ENCODE results near the gene LOXHD1.

Gene LOXHD1

DNA sequence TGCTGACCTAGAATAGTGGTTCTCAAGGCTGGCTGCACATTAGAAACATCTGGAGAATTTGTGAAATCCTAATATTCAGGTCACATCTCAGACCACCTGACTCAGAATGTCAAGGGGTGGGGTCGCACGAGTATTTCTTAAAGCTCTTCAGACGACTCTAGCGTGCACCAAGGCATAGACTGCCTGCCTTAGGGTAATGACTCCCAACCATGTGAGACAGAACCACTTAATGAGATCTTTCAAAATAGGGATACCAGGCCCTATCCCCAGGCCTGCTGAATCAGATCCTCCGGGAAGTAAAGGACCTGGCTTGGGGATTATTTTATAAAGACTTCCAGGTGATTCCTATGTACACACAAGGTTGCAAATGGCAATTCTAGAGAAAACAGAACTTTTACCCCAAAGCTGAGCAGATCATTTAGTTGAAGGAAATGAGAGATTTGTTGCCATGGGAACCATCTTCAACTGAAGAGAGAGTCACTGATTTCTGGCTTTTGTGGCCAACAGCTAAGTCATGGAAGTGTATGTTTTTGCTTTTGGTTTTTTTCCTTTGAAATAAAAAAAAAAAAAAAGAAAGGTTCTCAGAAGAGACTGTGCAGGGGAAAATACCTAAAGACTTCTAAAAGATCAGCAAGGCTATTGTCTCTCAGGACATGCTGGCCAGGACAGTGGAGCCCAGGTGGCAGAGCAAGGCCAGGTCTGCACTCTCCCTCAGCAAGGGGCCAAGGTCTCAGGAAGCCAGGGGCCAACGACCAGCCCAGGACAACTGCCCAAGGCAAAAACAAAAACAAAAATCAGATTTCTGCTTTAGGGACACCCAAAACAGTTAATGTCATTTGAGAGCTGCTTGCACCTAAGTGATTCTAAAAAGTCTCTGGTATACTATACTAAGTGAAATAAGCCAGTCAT, 15.3 kb upstream of the LOXHD1 start:
- TF ChIP-seq ZFX (IDR thresholded peaks at IDR 0.05; ENCODE audit: borderline replicate concordance), result no peak
- TF ChIP-seq, protein P1, sequence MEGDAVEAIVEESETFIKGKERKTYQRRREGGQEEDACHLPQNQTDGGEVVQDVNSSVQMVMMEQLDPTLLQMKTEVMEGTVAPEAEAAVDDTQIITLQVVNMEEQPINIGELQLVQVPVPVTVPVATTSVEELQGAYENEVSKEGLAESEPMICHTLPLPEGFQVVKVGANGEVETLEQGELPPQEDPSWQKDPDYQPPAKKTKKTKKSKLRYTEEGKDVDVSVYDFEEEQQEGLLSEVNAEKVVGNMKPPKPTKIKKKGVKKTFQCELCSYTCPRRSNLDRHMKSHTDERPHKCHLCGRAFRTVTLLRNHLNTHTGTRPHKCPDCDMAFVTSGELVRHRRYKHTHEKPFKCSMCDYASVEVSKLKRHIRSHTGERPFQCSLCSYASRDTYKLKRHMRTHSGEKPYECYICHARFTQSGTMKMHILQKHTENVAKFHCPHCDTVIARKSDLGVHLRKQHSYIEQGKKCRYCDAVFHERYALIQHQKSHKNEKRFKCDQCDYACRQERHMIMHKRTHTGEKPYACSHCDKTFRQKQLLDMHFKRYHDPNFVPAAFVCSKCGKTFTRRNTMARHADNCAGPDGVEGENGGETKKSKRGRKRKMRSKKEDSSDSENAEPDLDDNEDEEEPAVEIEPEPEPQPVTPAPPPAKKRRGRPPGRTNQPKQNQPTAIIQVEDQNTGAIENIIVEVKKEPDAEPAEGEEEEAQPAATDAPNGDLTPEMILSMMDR (IDR thresholded peaks at IDR 0.05), result no peak
- H3K27ac ChIP-seq, result no peak overlapping the region

DNA sequence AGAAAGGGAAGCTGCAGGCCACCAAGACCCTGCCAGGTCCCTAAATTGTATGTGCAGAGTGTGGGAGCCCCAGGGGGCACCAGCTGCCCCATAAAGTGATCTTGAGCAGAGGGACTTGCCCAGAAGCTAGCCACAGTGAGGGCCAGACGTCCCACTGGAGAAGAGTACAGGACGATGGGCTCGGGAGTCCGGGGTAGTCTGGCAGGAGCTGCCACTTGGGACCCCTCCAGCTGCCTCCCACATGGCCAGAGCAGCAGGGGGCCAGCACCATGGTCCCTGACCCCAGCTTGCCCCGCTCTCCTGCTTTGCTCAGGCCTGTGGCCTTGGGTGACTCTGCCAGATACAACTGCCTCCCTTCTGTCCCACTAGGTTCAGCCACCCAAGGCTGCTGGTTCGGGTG, 11.7 kb upstream of the LOXHD1 start:
- TF ChIP-seq, protein P1 (IDR thresholded peaks at IDR 0.05), result no peak
- TF ChIP-seq ZFX (IDR thresholded peaks at IDR 0.05; ENCODE audit: borderline replicate concordance), result no peak
- H3K27ac ChIP-seq, result no peak overlapping the region

DNA sequence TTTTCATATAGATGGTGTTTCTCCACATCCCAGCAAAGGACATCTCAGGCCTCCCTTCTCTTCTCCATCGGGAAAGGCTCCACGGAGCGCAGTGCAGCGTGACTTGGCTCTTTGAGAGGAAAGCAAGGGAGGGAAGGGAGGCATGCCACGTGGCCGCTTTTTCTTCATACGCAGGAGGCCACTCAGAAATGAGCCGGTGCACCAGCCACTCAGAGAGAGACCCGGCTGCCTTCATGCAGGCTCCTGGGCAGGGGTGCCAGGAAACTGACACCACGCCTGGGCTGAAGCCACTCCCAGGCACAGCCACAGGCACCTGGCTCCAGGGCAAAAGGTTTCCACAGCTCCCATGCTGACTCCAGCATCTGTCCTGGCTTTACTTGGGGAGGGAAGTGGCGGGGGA, 11.1 kb upstream of the LOXHD1 start:
- TF ChIP-seq, protein P1 (IDR thresholded peaks at IDR 0.05), result no peak
- no peak for TF ChIP-seq ZFX (IDR thresholded peaks at IDR 0.05; ENCODE audit: borderline replicate concordance)
- no peak overlapping the region for H3K27ac ChIP-seq

DNA sequence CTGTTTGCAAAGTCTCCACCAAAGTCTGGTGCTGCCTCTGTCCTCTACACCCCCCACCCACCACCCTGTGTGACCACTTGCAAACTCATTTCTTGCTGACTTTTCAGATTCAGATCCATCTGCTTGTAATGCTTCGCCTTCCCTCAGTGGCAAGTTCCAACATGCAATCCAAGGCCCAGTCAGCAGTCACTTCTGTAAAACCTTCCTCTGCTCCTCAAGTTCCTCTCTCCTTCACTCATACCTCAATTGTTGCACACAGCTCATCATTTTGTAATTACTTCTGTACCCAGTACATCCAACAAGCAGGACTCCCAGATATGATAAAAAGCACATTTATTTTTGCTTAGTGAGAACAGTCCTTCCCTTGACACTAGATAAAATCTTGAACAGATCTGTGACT, 6.5 kb upstream of the LOXHD1 start:
- no peak for TF ChIP-seq ZFX (IDR thresholded peaks at IDR 0.05; ENCODE audit: borderline replicate concordance)
- TF ChIP-seq, protein P1 (IDR thresholded peaks at IDR 0.05), result no peak
- H3K27ac ChIP-seq, result no peak overlapping the region

DNA sequence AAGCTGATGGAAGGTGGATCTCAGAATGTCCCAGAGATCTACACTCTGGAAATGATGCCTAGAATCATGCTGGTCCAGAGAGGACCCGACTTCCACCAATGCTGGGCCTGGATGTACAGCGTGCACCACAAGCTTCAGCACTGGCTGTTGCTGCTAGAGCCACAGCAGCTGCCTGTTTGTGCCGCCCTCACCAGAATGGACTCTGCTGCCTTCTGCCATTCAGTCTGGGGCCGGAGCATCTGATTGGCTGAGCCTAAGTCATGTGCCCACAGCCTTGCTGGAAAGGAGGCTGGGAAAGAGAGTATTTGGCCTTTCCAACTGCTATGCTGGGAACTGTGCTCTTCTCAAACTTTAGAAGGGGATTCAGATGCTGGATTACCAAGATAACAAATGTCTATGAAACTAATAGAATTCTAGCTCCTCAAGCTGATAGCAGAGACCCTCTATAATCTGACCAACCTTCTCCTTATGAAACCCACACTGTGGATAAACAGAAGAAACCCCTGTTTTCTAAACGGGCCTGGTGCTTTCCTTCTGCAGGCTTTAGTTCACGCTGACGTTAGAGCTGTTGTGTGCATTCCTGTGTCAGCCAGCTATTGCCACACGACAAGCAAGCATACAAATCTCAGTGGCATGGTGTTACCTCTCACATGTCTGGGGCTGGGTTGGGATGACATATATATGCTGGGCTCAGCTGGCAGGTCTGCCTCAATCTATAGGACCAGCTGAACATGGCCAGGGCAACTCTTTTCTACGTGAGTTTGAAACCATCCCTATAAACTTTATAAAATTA, 4.1 kb upstream of the LOXHD1 start:
- H3K27ac ChIP-seq, result no peak overlapping the region

DNA sequence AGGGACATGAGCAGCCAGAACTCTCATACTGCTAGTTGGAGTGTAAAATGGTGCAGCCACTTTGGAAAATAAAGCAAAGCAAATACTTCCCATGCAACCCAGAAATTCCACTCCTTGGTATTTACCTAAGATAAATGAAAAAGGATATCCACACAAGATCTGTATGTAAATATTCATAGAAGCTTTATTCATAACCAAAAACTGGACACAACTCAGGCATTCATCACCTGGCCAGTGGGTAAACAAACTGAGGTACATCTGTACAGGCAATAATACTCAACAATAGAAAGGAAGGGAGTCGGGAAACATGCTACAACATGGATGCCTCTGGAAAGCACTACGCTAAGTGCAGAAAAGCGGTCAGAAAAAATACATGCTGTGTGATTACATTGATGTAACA, 2.5 kb upstream of the LOXHD1 start:
- H3K27ac ChIP-seq, result no peak overlapping the region
- TF ChIP-seq, protein P1 (IDR thresholded peaks at IDR 0.05), result no peak
- no peak for TF ChIP-seq ZFX (IDR thresholded peaks at IDR 0.05; ENCODE audit: borderline replicate concordance)

More for the DNA sequence above, 4.1 kb upstream of the LOXHD1 start:
- TF ChIP-seq ZFX (IDR thresholded peaks at IDR 0.05; ENCODE audit: borderline replicate concordance), result no peak
- TF ChIP-seq, protein P1 (IDR thresholded peaks at IDR 0.05), result no peak
